H9 (cell line): ENCODE data around the gene CFAP97D2. TPM values are rescaled to one million over a fixed set of nuclear protein-coding genes. Genes with fewer than 3 reads are reported as not detected.

Experiments used
- DNase-seq: peaks from one replicate; pipeline ENCODE4 v3.0.0-alpha.2; 2017
- H2AFZ ChIP-seq: one replicate; pipeline ENCODE4 v1.6.1; 2013; ENCODE audit warnings: mild to moderate bottlenecking, low read length, control low read depth, moderate library complexity
- H2AK5ac ChIP-seq: 2 replicates; pipeline ENCODE4 v1.6.1; 2013; ENCODE audit warnings: low read length, control low read depth, mixed read lengths; ENCODE audit not compliant: insufficient read length
- H2BK120ac ChIP-seq: one replicate; pipeline ENCODE4 v1.6.1; 2013; ENCODE audit warnings: low read depth, mild to moderate bottlenecking, low read length, control low read depth, inconsistent platforms; ENCODE audit not compliant: poor library complexity, severe bottlenecking
- H2BK12ac ChIP-seq: 2 replicates; pipeline ENCODE4 v1.6.1; 2013; ENCODE audit warnings: low read length, control low read depth, mixed read lengths, low read depth; ENCODE audit not compliant: insufficient read length
- H2BK15ac ChIP-seq: 2 replicates; pipeline ENCODE4 v1.6.1; 2013; ENCODE audit warnings: low read depth, low read length, control low read depth
- H2BK20ac ChIP-seq: one replicate; pipeline ENCODE4 v1.6.1; 2013; ENCODE audit warnings: low read depth, mild to moderate bottlenecking, low read length, control low read depth, inconsistent platforms; ENCODE audit not compliant: poor library complexity, severe bottlenecking
- H2BK5ac ChIP-seq: 2 replicates; pipeline ENCODE4 v1.6.1; 2013; ENCODE audit warnings: low read length, control low read depth, mixed read lengths; ENCODE audit not compliant: insufficient read length
- H3K14ac ChIP-seq: 2 replicates; pipeline ENCODE4 v1.6.1; 2013; ENCODE audit warnings: low read length, control low read depth; ENCODE audit not compliant: insufficient read depth
- H3K18ac ChIP-seq: 2 replicates; pipeline ENCODE4 v1.6.1; 2013; ENCODE audit warnings: low read depth, mild to moderate bottlenecking, mixed read lengths, low read length, control low read depth; ENCODE audit not compliant: insufficient read length
- H3K23ac ChIP-seq: 2 replicates; pipeline ENCODE4 v1.6.1; 2013; ENCODE audit warnings: low read length, control low read depth, mixed read lengths, low read depth; ENCODE audit not compliant: insufficient read length
- H3K23me2 ChIP-seq: 2 replicates; pipeline ENCODE4 v1.6.1; 2013; ENCODE audit warnings: low read depth, mild to moderate bottlenecking, mixed read lengths, low read length, control low read depth; ENCODE audit not compliant: insufficient read length, poor library complexity, severe bottlenecking
- H3K27ac ChIP-seq: 2 replicates; pipeline ENCODE4 v1.5.1; 2013; ENCODE audit warnings: low read length, control low read depth, mixed read lengths, low read depth; ENCODE audit not compliant: insufficient read length
- H3K27me3 ChIP-seq: 2 replicates; pipeline ENCODE4 v1.6.1; 2013; ENCODE audit warnings: low read length, control low read depth, inconsistent platforms; ENCODE audit not compliant: insufficient read depth
- H3K4ac ChIP-seq: 2 replicates; pipeline ENCODE4 v1.6.1; 2013; ENCODE audit warnings: low read depth, mild to moderate bottlenecking, control low read depth, inconsistent platforms, low read length, moderate library complexity
- H3K4me1 ChIP-seq: 2 replicates; pipeline ENCODE4 v1.6.1; 2013; ENCODE audit warnings: low read length, control low read depth, inconsistent platforms; ENCODE audit not compliant: insufficient read depth
- H3K4me2 ChIP-seq: 2 replicates; pipeline ENCODE4 v1.6.1; 2013; ENCODE audit warnings: low read length, control low read depth, mixed read lengths; ENCODE audit not compliant: insufficient read length, insufficient read depth
- H3K56ac ChIP-seq: 2 replicates; pipeline ENCODE4 v1.6.1; 2013; ENCODE audit warnings: low read depth, mild to moderate bottlenecking, mixed read lengths, low read length, control low read depth; ENCODE audit not compliant: insufficient read length
- H3K79me1 ChIP-seq: 2 replicates; pipeline ENCODE4 v1.6.1; 2013; ENCODE audit warnings: low read depth, mild to moderate bottlenecking, moderate library complexity, low read length, control low read depth, inconsistent platforms; ENCODE audit not compliant: insufficient read depth, poor library complexity, severe bottlenecking
- H3K79me2 ChIP-seq: 2 replicates; pipeline ENCODE4 v1.6.1; 2013; ENCODE audit warnings: low read length, control low read depth, inconsistent platforms; ENCODE audit not compliant: insufficient read depth
- H3K9ac ChIP-seq: 2 replicates; pipeline ENCODE4 v1.6.1; 2013; ENCODE audit warnings: low read length, control low read depth, mixed read lengths; ENCODE audit not compliant: insufficient read length; ENCODE audit errors: extremely low read depth
- H3K9me3 ChIP-seq: one replicate; pipeline ENCODE4 v1.6.1; 2013; ENCODE audit warnings: low read depth, low read length, inconsistent platforms; ENCODE audit not compliant: control insufficient read depth
- H3T11ph ChIP-seq: one replicate; pipeline ENCODE4 v1.6.1; 2013; ENCODE audit warnings: mild to moderate bottlenecking, low read length, control low read depth, inconsistent platforms
- H4K20me1 ChIP-seq: one replicate; pipeline ENCODE4 v1.6.1; 2013; ENCODE audit not compliant: control insufficient read depth, insufficient read length, insufficient read depth
- H4K5ac ChIP-seq: 2 replicates; pipeline ENCODE4 v1.6.1; 2013; ENCODE audit warnings: low read depth, mild to moderate bottlenecking, mixed read lengths, low read length, control low read depth; ENCODE audit not compliant: insufficient read length
- H4K8ac ChIP-seq: replicated peaks from 2 replicates; pipeline ENCODE4 v1.6.1; 2013; ENCODE audit warnings: low read length, control low read depth, mixed read lengths, low read depth; ENCODE audit not compliant: insufficient read length
- H4K91ac ChIP-seq: 2 replicates; pipeline ENCODE4 v1.6.1; 2013; ENCODE audit warnings: low read depth, mild to moderate bottlenecking, moderate library complexity, mixed read lengths, low read length, control low read depth; ENCODE audit not compliant: insufficient read length
- H3K27ac Mint-ChIP-seq, 3 experiments: 2 replicates in 2 of 3; 3 replicates in 1 of 3; pipeline ENCODE4 v1.8.0; 2020 to 2021; ENCODE audit warnings: mixed read lengths in 3 of 3, mild to moderate bottlenecking in 1 of 3, moderate library complexity in 1 of 3
- H3K27me3 Mint-ChIP-seq: 2 replicates; pipeline ENCODE4 v1.8.0; 2021; ENCODE audit warnings: low read depth, mild to moderate bottlenecking, moderate library complexity, mixed read lengths
- H3K36me3 Mint-ChIP-seq, 3 experiments: 2 replicates in 2 of 3; 3 replicates in 1 of 3; pipeline ENCODE4 v1.8.0; 2020 to 2021; ENCODE audit warnings: low read depth in 3 of 3, mixed read lengths in 3 of 3; ENCODE audit not compliant: insufficient read depth in 1 of 3
- H3K4me1 Mint-ChIP-seq, 2 experiments: 2 replicates each; pipeline ENCODE4 v1.8.0; 2020; ENCODE audit warnings: mixed read lengths in 2 of 2
- H3K4me3 Mint-ChIP-seq, 2 experiments: 2 replicates in 1 of 2; 3 replicates in 1 of 2; pipeline ENCODE4 v1.8.0; 2020 to 2021; ENCODE audit warnings: mild to moderate bottlenecking in 2 of 2, mixed read lengths in 2 of 2, moderate library complexity in 1 of 2
- H3K9me3 Mint-ChIP-seq, 2 experiments: 2 replicates in 1 of 2; 3 replicates in 1 of 2; pipeline ENCODE4 v1.8.0; 2020; ENCODE audit warnings: mild to moderate bottlenecking in 2 of 2, mixed read lengths in 2 of 2, moderate library complexity in 1 of 2
- WGBS: extraction: QIAGEN DNeasy Blood & Tissue Kit; methylation state at CpG from one replicate; pipeline ENCODE4 v1.1.7; 2013; ENCODE audit warnings: missing lambda C conversion rate, low lambda C conversion rate, mixed read lengths; ENCODE audit not compliant: insufficient read length; ENCODE audit errors: extremely low coverage; 5-methylcytosine and 5-hydroxymethylcytosine counted together
- total RNA-seq: library from RNA; stranded (reverse); gene quantifications from 2 replicates; pipeline ENCODE4 v1.2.1, GENCODE V29; 2021
- TF ChIP-seq, protein P1 (sequence below): fragments of 200-600 bp; sonication (generic); conservative IDR thresholded peaks from 3 replicates; pipeline ENCODE4 v1.8.0; 2021; ENCODE audit warnings: antibody characterized with exemption, mild to moderate bottlenecking

The CFAP97D2 gene
- total RNA-seq, 1 experiment from 2014 or later, result not detected

GRCh38 chr13:114161644-114162532, 17.2 kb upstream of the CFAP97D2 start:
- Histone ChIP-seq H2AK5ac (no peak overlapping the region), H3K27me3 (no peaks in the 10 kb centered on the region), H3K9me3 (no peaks in the 10 kb centered on the region), H3K23ac (no peak overlapping the region), H3K23me2 (no peaks in the 10 kb centered on the region), H3K79me1 (no peaks in the 10 kb centered on the region), H3K4me1 (no peaks in the 10 kb centered on the region), H3K4me2 (no peak overlapping the region), H3K9ac (no peak overlapping the region), H4K5ac (no peak overlapping the region), H3K79me2 (no peaks in the 10 kb centered on the region), H4K20me1 (no peaks in the 10 kb centered on the region), H3T11ph (no peak overlapping the region), H2BK12ac (no peak overlapping the region), H3K56ac (no peak overlapping the region), H2BK120ac (no peak overlapping the region), H3K4ac (no peak overlapping the region), H4K91ac (no peak overlapping the region), H3K14ac (no peak overlapping the region), H3K18ac (no peak overlapping the region), H2BK20ac (no peak overlapping the region), H4K8ac (no peak overlapping the region), H3K27ac (no peak overlapping the region), H2AFZ (no peak overlapping the region), H2BK5ac (no peak overlapping the region), H2BK15ac (no peak overlapping the region)
- no peak overlapping the region; a peak in 1 of 5 replicates for H3K4me3 Mint-ChIP-seq
- no CpG with 5 or more reads among the region's 32 CpGs for WGBS
- TF ChIP-seq, protein P1, sequence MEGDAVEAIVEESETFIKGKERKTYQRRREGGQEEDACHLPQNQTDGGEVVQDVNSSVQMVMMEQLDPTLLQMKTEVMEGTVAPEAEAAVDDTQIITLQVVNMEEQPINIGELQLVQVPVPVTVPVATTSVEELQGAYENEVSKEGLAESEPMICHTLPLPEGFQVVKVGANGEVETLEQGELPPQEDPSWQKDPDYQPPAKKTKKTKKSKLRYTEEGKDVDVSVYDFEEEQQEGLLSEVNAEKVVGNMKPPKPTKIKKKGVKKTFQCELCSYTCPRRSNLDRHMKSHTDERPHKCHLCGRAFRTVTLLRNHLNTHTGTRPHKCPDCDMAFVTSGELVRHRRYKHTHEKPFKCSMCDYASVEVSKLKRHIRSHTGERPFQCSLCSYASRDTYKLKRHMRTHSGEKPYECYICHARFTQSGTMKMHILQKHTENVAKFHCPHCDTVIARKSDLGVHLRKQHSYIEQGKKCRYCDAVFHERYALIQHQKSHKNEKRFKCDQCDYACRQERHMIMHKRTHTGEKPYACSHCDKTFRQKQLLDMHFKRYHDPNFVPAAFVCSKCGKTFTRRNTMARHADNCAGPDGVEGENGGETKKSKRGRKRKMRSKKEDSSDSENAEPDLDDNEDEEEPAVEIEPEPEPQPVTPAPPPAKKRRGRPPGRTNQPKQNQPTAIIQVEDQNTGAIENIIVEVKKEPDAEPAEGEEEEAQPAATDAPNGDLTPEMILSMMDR, result no peak
- peaks cover 0 to 8% of the 10 kb centered on the region in 2 experiments; a peak in 3 of 4 replicates for H3K4me1 Mint-ChIP-seq
- H3K36me3 Mint-ChIP-seq, result no peaks in the 10 kb centered on the region
- DNase-seq, result no peak
- peaks cover 36% of the 10 kb centered on the region for H3K27me3 Mint-ChIP-seq
- no peak overlapping the region; a peak in 1 of 7 replicates for H3K27ac Mint-ChIP-seq
- H3K9me3 Mint-ChIP-seq, result no peaks in the 10 kb centered on the region
